ENCODE measurements around the gene ZBTB7B. TPM values are rescaled to one million over a fixed set of nuclear protein-coding genes. Genes with fewer than 3 reads are reported as not detected.

The ZBTB7B gene
- total and polyA plus RNA-seq, 9 of the 15 experiments (the other 6 are each of a cell fraction or from before 2014, with no cell fraction given) = 0.04 to 46.5 (median 15.2) TPM

DNA sequence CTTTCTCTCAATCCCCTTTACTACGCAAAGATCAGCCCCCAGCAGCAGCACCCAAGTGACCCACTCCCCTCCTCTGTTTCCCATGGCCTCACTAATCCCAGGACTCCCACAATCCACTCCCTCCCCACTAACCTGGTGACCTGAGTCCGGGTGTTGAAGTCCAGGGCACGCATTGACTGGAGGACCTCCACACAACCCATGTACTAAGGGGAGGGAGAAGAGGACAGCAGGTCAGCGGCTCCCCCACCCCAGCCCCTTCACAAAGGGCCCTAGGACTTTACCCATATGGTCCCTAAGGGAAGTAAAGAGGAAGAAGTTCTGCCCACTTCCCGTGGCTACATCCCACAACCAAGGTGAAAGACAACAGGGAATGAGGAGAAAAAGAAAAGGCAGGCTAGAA, 33.4 kb upstream of the ZBTB7B start (continued):
- TF ChIP-seq, protein P1, sequence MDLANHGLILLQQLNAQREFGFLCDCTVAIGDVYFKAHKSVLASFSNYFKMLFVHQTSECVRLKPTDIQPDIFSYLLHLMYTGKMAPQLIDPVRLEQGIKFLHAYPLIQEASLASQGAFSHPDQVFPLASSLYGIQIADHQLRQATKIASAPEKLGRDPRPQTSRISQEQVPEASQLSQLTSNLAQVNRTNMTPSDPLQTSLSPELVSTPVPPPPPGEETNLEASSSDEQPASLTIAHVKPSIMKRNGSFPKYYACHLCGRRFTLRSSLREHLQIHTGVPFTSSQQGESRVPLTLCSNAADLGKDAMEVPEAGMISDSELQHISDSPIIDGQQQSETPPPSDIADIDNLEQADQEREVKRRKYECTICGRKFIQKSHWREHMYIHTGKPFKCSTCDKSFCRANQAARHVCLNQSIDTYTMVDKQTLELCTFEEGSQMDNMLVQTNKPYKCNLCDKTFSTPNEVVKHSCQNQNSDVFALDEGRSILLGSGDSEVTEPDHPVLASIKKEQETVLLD (IDR thresholded peaks at IDR 0.05) = no peak
- TF ChIP-seq POLR2G (IDR thresholded peaks at IDR 0.05; ENCODE audit: low read depth, low read length) (no peak), MCM2 (IDR thresholded peaks at IDR 0.05; ENCODE audit: low read depth) (no peak), ZNF347 (CRISPR knock-in tag; IDR thresholded peaks at IDR 0.05; ENCODE audit: low read depth) (no peak), HDAC6 (IDR thresholded peaks at IDR 0.05; ENCODE audit: low read depth, low read length) (no peak), RBBP5 (IDR thresholded peaks at IDR 0.05; ENCODE audit: borderline replicate concordance, insufficient read depth, low read length, poor library complexity, severe bottlenecking) (no peak), ELF4 (CRISPR knock-in tag; IDR thresholded peaks at IDR 0.05) (no peak), ZNF592 (IDR thresholded peaks at IDR 0.05) (no peak)

Measured in K562 (cell line).